Panc1 (cell line): ENCODE measurements around the gene HSPB2. TPM values are rescaled to one million over a fixed set of nuclear protein-coding genes. Genes with fewer than 3 reads are reported as not detected.

Experiments used
- ATAC-seq: fragments of 200-7000 bp; cut with Tn5 transposase; 2 replicates; pipeline ENCODE4 v1.9.1; 2020; ENCODE audit warnings: mild to moderate bottlenecking, moderate library complexity
- BruUV-seq: library from RNA; stranded (reverse); fragments of 400-500 nt; replicated peaks from 2 replicates; lab custom pipeline; 2021; lab: Mats Ljungman, UMichigan
- CTCF ChIA-PET: fragments of 300-600 bp; sonication (Branson Sonifier 250); formaldehyde crosslinking; loops from one replicate; lab custom pipeline; 2022; ENCODE audit warnings: antibody characterized with exemption; lab: Charles Lee
- POLR2A ChIA-PET: fragments of 300-600 bp; sonication (Branson Sonifier 250); formaldehyde crosslinking; loops from one replicate; lab custom pipeline; 2022; ENCODE audit warnings: antibody characterized with exemption; lab: Charles Lee
- DNase-seq: peaks from one replicate; pipeline ENCODE4 v3.0.0-alpha.2; 2010; ENCODE audit warnings: low read depth, low spot score
- H3K27ac ChIP-seq: 2 replicates; pipeline ENCODE4 v1.5.1; 2011; ENCODE audit warnings: mild to moderate bottlenecking, low read length, inconsistent platforms
- H3K27me3 ChIP-seq: fragments of 200-500 bp; sonication (Bioruptor generic); 2 replicates; pipeline ENCODE4 v1.6.0; 2014; ENCODE audit warnings: low read length, inconsistent platforms; ENCODE audit not compliant: control insufficient read depth, insufficient read depth
- H3K36me3 ChIP-seq: fragments of 200-500 bp; sonication (Bioruptor generic); 2 replicates; pipeline ENCODE4 v1.5.1; 2014; ENCODE audit warnings: inconsistent platforms, mild to moderate bottlenecking, low read length, moderate library complexity; ENCODE audit not compliant: control insufficient read depth, insufficient read depth
- H3K4me1 ChIP-seq: 2 replicates; pipeline ENCODE4 v1.5.1; 2011; ENCODE audit warnings: inconsistent platforms, mild to moderate bottlenecking, low read length, moderate library complexity; ENCODE audit not compliant: control insufficient read depth, insufficient read depth
- H3K4me3 ChIP-seq, 2 experiments: 2 replicates each; pipeline ENCODE4 v1.5.1; 2011 to 2012; ENCODE audit warnings: low read depth in 2 of 2, low read length in 2 of 2, mild to moderate bottlenecking in 2 of 2, inconsistent platforms in 1 of 2, moderate library complexity in 1 of 2
- H3K9me3 ChIP-seq: fragments of 200-500 bp; sonication (Bioruptor generic); 2 replicates; pipeline ENCODE4 v1.5.1; 2014; ENCODE audit warnings: low read depth, mild to moderate bottlenecking, inconsistent platforms, low read length, moderate library complexity; ENCODE audit not compliant: control insufficient read depth, insufficient read depth
- CTCF ChIP-seq: fragments of 450-650 bp; IDR thresholded peaks from 2 replicates; pipeline ENCODE4 v1.5.1; 2017; ENCODE audit warnings: mild to moderate bottlenecking
- POLR2AphosphoS5 ChIP-seq: IDR thresholded peaks from 2 replicates; pipeline ENCODE4 v1.6.1; 2012; ENCODE audit warnings: mild to moderate bottlenecking, low read depth, low read length, moderate library complexity
- SIN3A ChIP-seq: IDR thresholded peaks from 2 replicates; pipeline ENCODE4 v1.6.1; 2012; ENCODE audit warnings: low read depth, mild to moderate bottlenecking, low read length, moderate library complexity, borderline replicate concordance; ENCODE audit not compliant: insufficient read depth
- TCF7L2 ChIP-seq: IDR thresholded peaks from 2 replicates; pipeline ENCODE4 v1.6.1; 2011; ENCODE audit warnings: mild to moderate bottlenecking, low read depth, low read length, inconsistent platforms
- in situ Hi-C: cut with HindIII; loops from 2 replicates; pipeline ENCODE4 v1.10.0; 2016; ENCODE audit warnings: low sequenced_read_pairs, low pct_unique_long_range_greater_than_20kb
- intact Hi-C: fragments of 100-400 bp; cut with micrococcal nuclease; formaldehyde crosslinking; loops from one replicate; pipeline ENCODE4 v1.10.0; 2022; ENCODE audit not compliant: unreplicated experiment
- total RNA-seq: library from RNA; stranded (reverse); gene quantifications from one replicate; pipeline ENCODE4 v1.2.1, GENCODE V29; 2021; ENCODE audit not compliant: unreplicated experiment
- TF ChIP-seq, protein P1 (sequence below), 2 experiments: IDR thresholded peaks; 2 replicates each; pipeline ENCODE4 v1.6.1; 2011 to 2012; ENCODE audit warnings: low read depth in 2 of 2, control low read depth in 1 of 2, low read length in 1 of 2, mild to moderate bottlenecking in 1 of 2, moderate library complexity in 1 of 2; ENCODE audit not compliant: insufficient read depth in 1 of 2

The HSPB2 gene
- total RNA-seq, 1 experiment from 2014 or later: not detected

DNA sequence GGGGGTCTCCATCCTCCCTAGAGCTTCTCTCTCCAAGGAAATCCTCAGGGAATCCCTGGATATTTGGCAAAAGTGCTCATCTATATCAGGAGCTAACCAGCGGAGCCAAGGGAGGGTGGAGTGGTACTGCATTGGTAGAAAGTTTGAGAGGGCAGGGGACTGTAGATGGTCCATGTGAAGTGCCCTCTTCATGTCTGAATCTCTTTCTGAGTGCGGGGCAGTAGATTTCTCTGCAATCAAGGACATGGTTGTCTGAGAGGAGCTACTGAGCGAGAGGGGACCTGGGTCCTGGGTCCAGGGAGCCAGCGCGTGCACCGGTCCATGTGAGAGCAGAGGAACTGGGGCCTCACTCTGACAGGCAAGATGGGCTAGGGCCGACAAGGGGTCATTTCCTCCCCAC lies 25.3 kb downstream of the HSPB2 start:
- intact Hi-C loops: no loop called here

DNA sequence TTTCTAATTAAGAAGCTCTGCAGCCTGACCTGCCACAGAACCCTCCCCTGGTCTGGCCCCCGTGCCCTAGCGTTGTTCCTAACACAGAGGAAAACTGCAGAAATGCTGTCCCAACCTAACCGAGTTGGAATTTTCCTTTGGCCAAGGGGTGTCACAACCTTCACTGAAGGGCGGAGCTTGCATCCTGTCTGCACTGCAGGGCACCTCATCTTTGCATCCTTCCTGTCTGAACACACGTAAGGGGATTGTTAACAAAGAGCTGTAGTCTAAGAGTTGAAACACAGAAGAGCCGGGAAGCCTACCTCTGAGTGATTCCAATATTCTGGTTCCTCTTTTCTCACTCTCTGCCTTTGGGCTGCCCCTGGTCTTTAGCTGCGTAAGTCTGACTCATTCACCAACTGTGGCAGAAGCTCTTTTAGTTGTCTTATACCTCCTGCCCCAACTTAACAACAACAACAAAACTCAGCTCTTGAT lies 26.2 kb downstream of the HSPB2 start:
- ChIA-PET POLR2A (interaction anchor here (0.6 kb wide), 2 partner anchors 23 to 51 kb away, joined by 6 to 8 read pairs; no protein-coding TSS in a partner anchor), CTCF (interaction anchor here (2.2 kb wide), 1 partner anchor 43 kb away, joined by 12 read pairs; no protein-coding TSS in a partner anchor)
- Histone ChIP-seq H3K4me1 (peaks cover 22% of the 10 kb centered on the region), H3K9me3 (no peaks in the 10 kb centered on the region), H3K27me3 (no peaks in the 10 kb centered on the region), H3K36me3 (no peaks in the 10 kb centered on the region), H3K27ac (peak overlapping the region; percentile 30), H3K4me3 (peak overlapping the region in 1 of 2 experiments; percentile 6; a peak in 3 of 4 replicates)
- DNase-seq (no peak), ATAC-seq (0 out of 2 replicates have a peak, but pooled peaks have one; percentile 7)
- TF ChIP-seq CTCF: no peak
- intact Hi-C loops (no loop called here), in situ Hi-C loops (no loop called here)
- BruUV-seq: no TSS peak

More for the DNA sequence above, 25.3 kb downstream of the HSPB2 start:
- POLR2A ChIA-PET: interaction anchor here (0.6 to 1.0 kb wide), 2 partner anchors 8 to 18 kb away, joined by 4 read pairs; no protein-coding TSS in a partner anchor
- Histone ChIP-seq H3K4me1 (peaks cover 22% of the 10 kb centered on the region), H3K27me3 (no peaks in the 10 kb centered on the region), H3K36me3 (no peaks in the 10 kb centered on the region), H3K4me3 (peak overlapping the region; percentile 63 to 77), H3K9me3 (no peaks in the 10 kb centered on the region), H3K27ac (peak overlapping the region; percentile 75)
- in situ Hi-C loops: no loop called here
- no peak for DNase-seq
- TF ChIP-seq CTCF (no peak), SIN3A (no peak), TCF7L2 (no peak), POLR2AphosphoS5 (no peak)
- TF ChIP-seq, protein P1, sequence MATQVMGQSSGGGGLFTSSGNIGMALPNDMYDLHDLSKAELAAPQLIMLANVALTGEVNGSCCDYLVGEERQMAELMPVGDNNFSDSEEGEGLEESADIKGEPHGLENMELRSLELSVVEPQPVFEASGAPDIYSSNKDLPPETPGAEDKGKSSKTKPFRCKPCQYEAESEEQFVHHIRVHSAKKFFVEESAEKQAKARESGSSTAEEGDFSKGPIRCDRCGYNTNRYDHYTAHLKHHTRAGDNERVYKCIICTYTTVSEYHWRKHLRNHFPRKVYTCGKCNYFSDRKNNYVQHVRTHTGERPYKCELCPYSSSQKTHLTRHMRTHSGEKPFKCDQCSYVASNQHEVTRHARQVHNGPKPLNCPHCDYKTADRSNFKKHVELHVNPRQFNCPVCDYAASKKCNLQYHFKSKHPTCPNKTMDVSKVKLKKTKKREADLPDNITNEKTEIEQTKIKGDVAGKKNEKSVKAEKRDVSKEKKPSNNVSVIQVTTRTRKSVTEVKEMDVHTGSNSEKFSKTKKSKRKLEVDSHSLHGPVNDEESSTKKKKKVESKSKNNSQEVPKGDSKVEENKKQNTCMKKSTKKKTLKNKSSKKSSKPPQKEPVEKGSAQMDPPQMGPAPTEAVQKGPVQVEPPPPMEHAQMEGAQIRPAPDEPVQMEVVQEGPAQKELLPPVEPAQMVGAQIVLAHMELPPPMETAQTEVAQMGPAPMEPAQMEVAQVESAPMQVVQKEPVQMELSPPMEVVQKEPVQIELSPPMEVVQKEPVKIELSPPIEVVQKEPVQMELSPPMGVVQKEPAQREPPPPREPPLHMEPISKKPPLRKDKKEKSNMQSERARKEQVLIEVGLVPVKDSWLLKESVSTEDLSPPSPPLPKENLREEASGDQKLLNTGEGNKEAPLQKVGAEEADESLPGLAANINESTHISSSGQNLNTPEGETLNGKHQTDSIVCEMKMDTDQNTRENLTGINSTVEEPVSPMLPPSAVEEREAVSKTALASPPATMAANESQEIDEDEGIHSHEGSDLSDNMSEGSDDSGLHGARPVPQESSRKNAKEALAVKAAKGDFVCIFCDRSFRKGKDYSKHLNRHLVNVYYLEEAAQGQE (IDR thresholded peaks at IDR 0.05; ENCODE audit: insufficient read depth in 1 of 2, low read depth in 2 of 2, low read length in 1 of 2): no peak
- peak; percentile 24 for ATAC-seq
- CTCF ChIA-PET: interaction anchor here (0.5 to 2.2 kb wide), 2 partner anchors 15 to 44 kb away, joined by 3 to 12 read pairs; no protein-coding TSS in a partner anchor
- no TSS peak for BruUV-seq
